ENCODE results near the gene COG5. TPM values are rescaled to one million over a fixed set of nuclear protein-coding genes. Genes with fewer than 3 reads are reported as not detected.

COG5 gene
- total and polyA plus RNA-seq, 12 donors = 4.4 to 43.8 (median 32.8) TPM

- no peaks in the 10 kb centered on the region for H3K9me3 ChIP-seq (replicated peaks in 1 of 3)
- intact Hi-C loops (cut with DNase I) = no loop called here
- no peaks in the 10 kb centered on the region for H3K27me3 ChIP-seq
- no peaks in the 10 kb centered on the region for H3K4me1 ChIP-seq (replicated peaks in 1 of 2)
- H3K36me3 ChIP-seq (replicated peaks in 1 of 2) = no peaks in the 10 kb centered on the region
- H3K4me3 ChIP-seq = no peak overlapping the region
- TF ChIP-seq CTCF (IDR thresholded peaks at IDR 0.05) (no peak), POLR2A (IDR thresholded peaks at IDR 0.05) (no peak)
- no peak overlapping the region for H3K27ac ChIP-seq
- DNase-seq = no peak
- WGBS, 4 donors = 86 to 93% (median 91%) methylated on average over 4 of the region's 4 CpGs
Observed at GRCh38 chr7:107573537-107573936, 9.8 kb upstream of the COG5 start.

- Histone ChIP-seq H3K27ac (no peak overlapping the region), H3K9me3 (replicated peaks in 1 of 3) (no peaks in the 10 kb centered on the region), H3K4me3 (no peak overlapping the region), H3K4me1 (replicated peaks in 1 of 2) (peaks cover 0 to under 1% of the 10 kb centered on the region in 2 donors), H3K27me3 (no peaks in the 10 kb centered on the region), H3K36me3 (replicated peaks in 1 of 2) (no peaks in the 10 kb centered on the region)
- intact Hi-C loops (cut with DNase I) = no loop called here
- TF ChIP-seq POLR2A (IDR thresholded peaks at IDR 0.05) (no peak), CTCF (IDR thresholded peaks at IDR 0.05) (no peak)
- DNase-seq = no peak
- WGBS, 4 donors = 92 to 100% (median 98%) methylated on average over 2 of the region's 2 CpGs
Observed at GRCh38 chr7:107570298-107570697, 6.6 kb upstream of the COG5 start.

GRCh38 chr7:107564553-107565298 lies 1.0 kb upstream of the COG5 start:
- Histone ChIP-seq H3K9me3 (replicated peaks in 1 of 3) (no peaks in the 10 kb centered on the region), H3K27me3 (no peaks in the 10 kb centered on the region), H3K36me3 (replicated peaks in 1 of 2) (no peaks in the 10 kb centered on the region), H3K4me3 (peak overlapping the region; percentile 84 to 98 (median 88)), H3K4me1 (replicated peaks in 1 of 2) (peaks cover 0 to 31% of the 10 kb centered on the region in 2 donors), H3K27ac (peak overlapping the region; percentile 45 to 95 (median 94))
- no peak for DNase-seq
- intact Hi-C loops (cut with DNase I) = no loop called here
- TF ChIP-seq POLR2A (IDR thresholded peaks at IDR 0.05) (no peak), CTCF (IDR thresholded peaks at IDR 0.05) (no peak)
- 41 to 45% (median 42%) methylated on average over 9 of the region's 9 CpGs for WGBS, 4 donors

- Histone ChIP-seq H3K9me3 (replicated peaks in 1 of 3) (no peaks in the 10 kb centered on the region), H3K4me3 (peak overlapping the region in 3 of 4 donors; percentile 84 to 98 (median 85)), H3K27ac (peak overlapping the region in 4 of 5 donors; percentile 91 to 95 (median 94)), H3K27me3 (no peaks in the 10 kb centered on the region), H3K36me3 (replicated peaks in 1 of 2) (no peaks in the 10 kb centered on the region), H3K4me1 (replicated peaks in 1 of 2) (peaks cover 0 to 37% of the 10 kb centered on the region in 2 donors)
- intact Hi-C loops (cut with DNase I) = no loop called here
- TF ChIP-seq CTCF (IDR thresholded peaks at IDR 0.05) (no peak), POLR2A (IDR thresholded peaks at IDR 0.05) (no peak)
- 3% methylated on average over 20 to 21 of the region's 21 CpGs for WGBS, 4 donors
- peak in 4 of 7 donors; percentile 66 to 70 (median 68) for DNase-seq
Observed at GRCh38 chr7:107563081-107563774, 492 bp downstream of the COG5 start.

Measured in adrenal gland (tissue), 12 donors.